Retinal pigment epithelial cell (primary cell): ENCODE results near the gene UST.

Source experiments
- DNase-seq: peaks from one replicate; pipeline ENCODE4 v3.0.0-alpha.2; 2010; ENCODE audit warnings: low read depth
- H3K4me3 ChIP-seq: 2 replicates; pipeline ENCODE4 v1.5.1; 2011; ENCODE audit warnings: mild to moderate bottlenecking, low read length, control low read depth, moderate library complexity
- CTCF ChIP-seq: conservative IDR thresholded peaks from 2 replicates; pipeline ENCODE4 v1.5.1; 2011; ENCODE audit warnings: low read depth, low read length, control low read depth, inconsistent platforms

Gene UST

GRCh38 chr6:149122850-149123821, 376.3 kb downstream of the UST start:
- TF ChIP-seq CTCF, result no peak
- H3K4me3 ChIP-seq, result no peak overlapping the region
- DNase-seq, result no peak

- H3K4me3 ChIP-seq, result no peak overlapping the region
- TF ChIP-seq CTCF, result no peak
- DNase-seq, result no peak
Measured at GRCh38 chr6:149125309-149125708, 378.5 kb downstream of the UST start.
